Gastroesophageal sphincter (tissue), 4 donors: ENCODE measurements around the gene ZFHX3. TPM values are rescaled to one million over a fixed set of nuclear protein-coding genes. Genes with fewer than 3 reads are reported as not detected.

Experiments
- ATAC-seq: fragments of 150-250 bp; one replicate; pipeline ENCODE4 v1.9.1; 2016; ENCODE audit warnings: mild to moderate bottlenecking, moderate library complexity
- H3K27ac ChIP-seq, 4 donors: fragments of 200-600 bp; sonication (generic) in 3 of 4; 1 replicate in 3 of 4; 2 replicates in 1 of 4; pipeline ENCODE4 v1.5.1; 2016 to 2019
- H3K27me3 ChIP-seq: fragments of 200-600 bp; sonication (generic); one replicate; pipeline ENCODE4 v1.5.1; 2019
- H3K36me3 ChIP-seq, 2 donors: fragments of 200-600 bp; sonication (generic); one replicate each; pipeline ENCODE4 v1.5.1; 2019; ENCODE audit warnings: control low read depth in 1 of 2
- H3K4me1 ChIP-seq, 3 donors: fragments of 200-600 bp; sonication (generic); 1 replicate in 2 of 3; 2 replicates in 1 of 3; pipeline ENCODE4 v1.5.1; 2016 to 2019; ENCODE audit warnings: control low read depth in 2 of 3
- H3K4me3 ChIP-seq, 2 donors: fragments of 200-600 bp; sonication (generic); one replicate each; pipeline ENCODE4 v1.5.1; 2019; ENCODE audit warnings: mild to moderate bottlenecking in 1 of 2, moderate library complexity in 1 of 2
- H3K9me3 ChIP-seq, 3 donors: fragments of 200-600 bp; sonication (generic); one replicate each; pipeline ENCODE4 v1.5.1; 2017 to 2019; ENCODE audit warnings: control low read depth in 2 of 3
- CTCF ChIP-seq, 4 experiments: fragments of 200-600 bp in 2 of 4; fragments of 450-650 bp in 2 of 4; sonication (generic) in 1 of 4; IDR thresholded peaks; one replicate each; pipeline ENCODE4 v1.5.1; 2017 to 2019; ENCODE audit warnings: antibody characterized with exemption in 4 of 4, mild to moderate bottlenecking in 2 of 4, moderate library complexity in 2 of 4
- EP300 ChIP-seq: sonication (generic); formaldehyde crosslinking; IDR thresholded peaks from one replicate; pipeline ENCODE4 v1.6.1; 2017; ENCODE audit warnings: antibody characterized with exemption, mild to moderate bottlenecking
- POLR2A ChIP-seq, 2 donors: fragments of 450-650 bp; IDR thresholded peaks; one replicate each; pipeline ENCODE4 v1.6.1; 2017; ENCODE audit warnings: antibody characterized with exemption in 2 of 2, mild to moderate bottlenecking in 2 of 2, moderate library complexity in 1 of 2
- POLR2AphosphoS5 ChIP-seq: sonication (generic); formaldehyde crosslinking; IDR thresholded peaks from one replicate; pipeline ENCODE4 v1.6.1; 2017; ENCODE audit warnings: antibody characterized with exemption
- WGBS, 2 donors: methylation state at CpG; one replicate each; pipeline ENCODE4 v1.1.5; 2018; ENCODE audit warnings: low coverage in 1 of 2; 5-methylcytosine and 5-hydroxymethylcytosine counted together
- total RNA-seq, 4 donors: library from RNA; depleted of rRNA; stranded (reverse); fragments of >200 nt; gene quantifications; one replicate each; pipeline ENCODE4 v1.1.0, GENCODE V29; 2016

Gene ZFHX3
- total RNA-seq, 4 donors from 2014 or later, result 24.0 to 47.1 (median 29.5) TPM

GRCh38 chr16:72833482-72833881, 214.4 kb downstream of the ZFHX3 start:
- TF ChIP-seq POLR2A (IDR thresholded peaks at IDR 0.05) (no peak), POLR2AphosphoS5 (no peak), CTCF (IDR thresholded peaks at IDR 0.05) (no peak), EP300 (no peak)
- Histone ChIP-seq H3K9me3 (no peaks in the 10 kb centered on the region), H3K36me3 (peaks cover 0 to 12% of the 10 kb centered on the region in 2 donors), H3K27me3 (no peaks in the 10 kb centered on the region), H3K4me1 (peaks cover 0 to 27% (median under 1%) of the 10 kb centered on the region in 3 donors), H3K4me3 (no peak overlapping the region), H3K27ac (peak overlapping the region in 3 of 4 donors; percentile 27 to 64 (median 28))
- no peak for ATAC-seq
- 83 to 100% methylated on average over 1 to 2 of the region's 3 CpGs for WGBS, 2 donors

- H3K27me3 ChIP-seq, result no peaks in the 10 kb centered on the region
- WGBS, 2 donors, result 50 to 60% methylated on average over 8 of the region's 13 CpGs
- H3K27ac ChIP-seq, result peak overlapping the region in 3 of 4 donors; percentile 27 to 64 (median 28)
- H3K4me3 ChIP-seq, result no peak overlapping the region
- TF ChIP-seq CTCF (IDR thresholded peaks at IDR 0.05) (peak; percentile 92 to 99 (median 96)), POLR2A (IDR thresholded peaks at IDR 0.05) (no peak), POLR2AphosphoS5 (peak; percentile 64)
- H3K4me1 ChIP-seq, result peaks cover 0 to 27% (median 6%) of the 10 kb centered on the region in 3 donors
- peak; percentile 87 for ATAC-seq
- peaks cover 0 to 12% of the 10 kb centered on the region in 2 donors for H3K36me3 ChIP-seq
- no peaks in the 10 kb centered on the region for H3K9me3 ChIP-seq
Measured at GRCh38 chr16:72832621-72833248, 215.2 kb downstream of the ZFHX3 start.

- H3K27me3 ChIP-seq, result no peaks in the 10 kb centered on the region
- H3K4me3 ChIP-seq, result no peak overlapping the region
- TF ChIP-seq POLR2A (IDR thresholded peaks at IDR 0.05) (no peak), POLR2AphosphoS5 (no peak), EP300 (no peak), CTCF (IDR thresholded peaks at IDR 0.05) (no peak)
- no peak overlapping the region for H3K27ac ChIP-seq
- ATAC-seq, result no peak
- H3K9me3 ChIP-seq, result no peaks in the 10 kb centered on the region
- peaks cover 0 to 27% (median 6%) of the 10 kb centered on the region in 3 donors for H3K4me1 ChIP-seq
- H3K36me3 ChIP-seq, result peaks cover 0 to 22% of the 10 kb centered on the region in 2 donors
- WGBS, 2 donors, result 63 to 66% methylated on average over 9 to 10 of the region's 12 CpGs
Measured at GRCh38 chr16:72829846-72830775, 217.8 kb downstream of the ZFHX3 start.

- Histone ChIP-seq H3K27ac (peak overlapping the region in 1 of 4 donors; percentile 2), H3K4me3 (no peak overlapping the region), H3K36me3 (peaks cover 0 to 25% of the 10 kb centered on the region in 2 donors), H3K9me3 (no peaks in the 10 kb centered on the region), H3K27me3 (no peaks in the 10 kb centered on the region), H3K4me1 (peaks cover 0 to 18% (median 6%) of the 10 kb centered on the region in 3 donors)
- WGBS, 2 donors, result 42 to 58% methylated on average over 4 to 7 of the region's 7 CpGs
- TF ChIP-seq POLR2A (IDR thresholded peaks at IDR 0.05), result no peak
- no peak for TF ChIP-seq EP300
- TF ChIP-seq POLR2AphosphoS5, result no peak
- TF ChIP-seq CTCF (IDR thresholded peaks at IDR 0.05), result no peak
- no peak for ATAC-seq
Measured at GRCh38 chr16:72827866-72828265, 220.1 kb downstream of the ZFHX3 start.
